ENCODE results near the gene SLC7A11.

DNA sequence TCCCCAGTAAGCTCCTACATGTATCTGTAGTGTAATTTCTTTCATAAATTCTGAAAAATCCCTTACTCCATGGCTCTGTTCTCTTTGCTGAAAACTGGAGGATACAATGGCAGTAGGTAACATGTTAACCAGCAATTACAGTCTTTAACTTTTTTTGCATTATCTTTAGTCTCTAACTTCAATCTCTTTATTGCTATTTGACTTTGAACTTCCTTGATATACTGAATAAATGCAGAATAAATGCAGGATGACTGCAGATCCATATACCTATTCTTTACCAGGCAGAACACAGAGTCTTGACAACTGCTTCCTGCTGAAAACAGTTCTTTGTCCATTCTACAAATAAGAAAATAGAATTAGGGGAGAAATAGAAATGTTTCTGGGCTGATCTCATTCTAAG, 101.3 kb downstream of the SLC7A11 start:
- TF ChIP-seq EZH2 (IDR thresholded peaks at IDR 0.05; ENCODE audit: borderline replicate concordance) (no peak), EZH2phosphoT487 (IDR thresholded peaks at IDR 0.05; ENCODE audit: low read depth, severe bottlenecking, unreplicated experiment) (no peak)
- TF ChIP-seq, protein P1, sequence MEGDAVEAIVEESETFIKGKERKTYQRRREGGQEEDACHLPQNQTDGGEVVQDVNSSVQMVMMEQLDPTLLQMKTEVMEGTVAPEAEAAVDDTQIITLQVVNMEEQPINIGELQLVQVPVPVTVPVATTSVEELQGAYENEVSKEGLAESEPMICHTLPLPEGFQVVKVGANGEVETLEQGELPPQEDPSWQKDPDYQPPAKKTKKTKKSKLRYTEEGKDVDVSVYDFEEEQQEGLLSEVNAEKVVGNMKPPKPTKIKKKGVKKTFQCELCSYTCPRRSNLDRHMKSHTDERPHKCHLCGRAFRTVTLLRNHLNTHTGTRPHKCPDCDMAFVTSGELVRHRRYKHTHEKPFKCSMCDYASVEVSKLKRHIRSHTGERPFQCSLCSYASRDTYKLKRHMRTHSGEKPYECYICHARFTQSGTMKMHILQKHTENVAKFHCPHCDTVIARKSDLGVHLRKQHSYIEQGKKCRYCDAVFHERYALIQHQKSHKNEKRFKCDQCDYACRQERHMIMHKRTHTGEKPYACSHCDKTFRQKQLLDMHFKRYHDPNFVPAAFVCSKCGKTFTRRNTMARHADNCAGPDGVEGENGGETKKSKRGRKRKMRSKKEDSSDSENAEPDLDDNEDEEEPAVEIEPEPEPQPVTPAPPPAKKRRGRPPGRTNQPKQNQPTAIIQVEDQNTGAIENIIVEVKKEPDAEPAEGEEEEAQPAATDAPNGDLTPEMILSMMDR (IDR thresholded peaks at IDR 0.05; ENCODE audit: poor library complexity) = no peak
